NCI-H2196 (cell line): ENCODE results near the gene VPS9D1.
A peak's percentile ranks its signal among the peaks of the same experiment; 100 is the strongest.

ENCODE experiments used
- DNase-seq: peaks from one replicate; lab custom pipeline; 2025; ENCODE audit not compliant: unreplicated experiment; lab: John Stamatoyannopoulos, UW

Gene VPS9D1

GRCh38 chr16:89720813-89721545 lies at the start of gene VPS9D1, which contains the start of gene ZNF276:
VPS9D1 (minus strand) TSS chr16:89720898; CDS start chr16:89720861, 37 bp downstream.
ZNF276 (plus strand) TSS chr16:89721537; CDS start chr16:89721641, 104 bp downstream.
- peak; percentile 67 for DNase-seq

- DNase-seq = no peak
Observed at GRCh38 chr16:89770367-89770766, 49.7 kb upstream of the VPS9D1 start.

- no peak for DNase-seq
Observed at GRCh38 chr16:89765292-89765830, 44.7 kb upstream of the VPS9D1 start.

GRCh38 chr16:89764711-89765201 lies 44.1 kb upstream of the VPS9D1 start:
- DNase-seq = no peak

GRCh38 chr16:89761304-89761922 lies 40.7 kb upstream of the VPS9D1 start:
- no peak for DNase-seq

GRCh38 chr16:89759746-89760340 lies 39.1 kb upstream of the VPS9D1 start:
- DNase-seq = no peak

GRCh38 chr16:89749637-89750036 lies 28.9 kb upstream of the VPS9D1 start:
- DNase-seq = no peak

- no peak for DNase-seq
Observed at GRCh38 chr16:89748921-89749320, 28.2 kb upstream of the VPS9D1 start.

- DNase-seq = no peak
Observed at GRCh38 chr16:89748076-89748475, 27.4 kb upstream of the VPS9D1 start.

- DNase-seq = no peak
Observed at GRCh38 chr16:89746043-89746442, 25.3 kb upstream of the VPS9D1 start.

GRCh38 chr16:89744813-89745212 lies 24.1 kb upstream of the VPS9D1 start:
- no peak for DNase-seq

GRCh38 chr16:89742948-89743347 lies 22.2 kb upstream of the VPS9D1 start:
- no peak for DNase-seq

- no peak for DNase-seq
Observed at GRCh38 chr16:89741342-89742014, 20.8 kb upstream of the VPS9D1 start.

GRCh38 chr16:89739383-89739782 lies 18.7 kb upstream of the VPS9D1 start:
- DNase-seq = no peak

- no peak for DNase-seq
Observed at GRCh38 chr16:89738538-89739317, 18.0 kb upstream of the VPS9D1 start.

GRCh38 chr16:89738072-89738377 lies 17.3 kb upstream of the VPS9D1 start:
- no peak for DNase-seq

GRCh38 chr16:89737341-89738071 lies 16.8 kb upstream of the VPS9D1 start:
- no peak for DNase-seq

- DNase-seq = no peak
Observed at GRCh38 chr16:89736554-89736953, 15.9 kb upstream of the VPS9D1 start.

GRCh38 chr16:89733792-89734191 lies 13.1 kb upstream of the VPS9D1 start:
- no peak for DNase-seq

GRCh38 chr16:89733322-89733721 lies 12.6 kb upstream of the VPS9D1 start:
- no peak for DNase-seq
